Stimulated activated effector memory CD8-positive, alpha-beta T cell treated with anti-CD3 and anti-CD28 coated beads, Interleukin-12 subunit alpha, Interleukin-12 subunit beta, amount 100 ng/mL, for 72 hours (primary cell): ENCODE data around the gene DCT.
"Not testable (repeated sequence)": the region's sequence is repeated elsewhere in the genome, so short reads cannot be mapped to it uniquely, and the experiment has no call there.

Source experiments
- ATAC-seq: fragments of 150-1000 bp; cut with Tn5 transposase; 2 replicates; pipeline ENCODE4 v1.10.0; 2021
- DNase-seq, 2 donors: peaks; one replicate each; pipeline ENCODE4 v3.0.0; 2021 to 2022; ENCODE audit warnings: low spot score in 2 of 2
- H3K27ac Mint-ChIP-seq: one replicate; pipeline ENCODE4 v1.8.0; 2022; ENCODE audit warnings: mild to moderate bottlenecking, mixed read lengths
- H3K36me3 Mint-ChIP-seq: one replicate; pipeline ENCODE4 v1.8.0; 2022; ENCODE audit warnings: mild to moderate bottlenecking, mixed read lengths
- H3K4me1 Mint-ChIP-seq: one replicate; pipeline ENCODE4 v1.8.0; 2022; ENCODE audit warnings: mixed read lengths
- H3K4me3 Mint-ChIP-seq: one replicate; pipeline ENCODE4 v1.8.0; 2022; ENCODE audit warnings: mild to moderate bottlenecking, mixed read lengths
- H3K9me3 Mint-ChIP-seq: one replicate; pipeline ENCODE4 v1.8.0; 2022; ENCODE audit warnings: mixed read lengths

Gene DCT

GRCh38 chr13:94479616-94480015 lies at the start of gene DCT:
DCT (minus strand) TSS chr13:94479682; CDS start chr13:94479255, 427 bp downstream.
- Mint-ChIP-seq H3K4me1 (no peaks in the 10 kb centered on the region), H3K9me3 (peaks cover 2% of the 10 kb centered on the region), H3K4me3 (no peak within 1 kb of the TSS), H3K27ac (no peak within 1 kb of the TSS), H3K36me3 (no peaks in the 10 kb centered on the region)
- DNase-seq = no peak
- no peak for ATAC-seq

GRCh38 chr13:94526956-94527355 lies 47.5 kb upstream of the DCT start:
- not testable (repeated sequence) for H3K4me3 Mint-ChIP-seq, H3K4me1 Mint-ChIP-seq, H3K36me3 Mint-ChIP-seq, DNase-seq, H3K9me3 Mint-ChIP-seq, H3K27ac Mint-ChIP-seq, ATAC-seq

- no peak for ATAC-seq
- H3K27ac Mint-ChIP-seq = no peak overlapping the region
- H3K9me3 Mint-ChIP-seq = peaks cover 3% of the 10 kb centered on the region
- H3K4me1 Mint-ChIP-seq = no peaks in the 10 kb centered on the region
- DNase-seq = no peak
- no peaks in the 10 kb centered on the region for H3K36me3 Mint-ChIP-seq
- H3K4me3 Mint-ChIP-seq = no peak overlapping the region
Measured at GRCh38 chr13:94525781-94526180, 46.3 kb upstream of the DCT start.

- H3K4me1 Mint-ChIP-seq = no peaks in the 10 kb centered on the region
- no peaks in the 10 kb centered on the region for H3K36me3 Mint-ChIP-seq
- H3K9me3 Mint-ChIP-seq = peaks cover 3% of the 10 kb centered on the region
- H3K4me3 Mint-ChIP-seq = no peak overlapping the region
- no peak for DNase-seq
- no peak for ATAC-seq
- H3K27ac Mint-ChIP-seq = no peak overlapping the region
Measured at GRCh38 chr13:94524407-94524806, 44.9 kb upstream of the DCT start.

- H3K4me3 Mint-ChIP-seq = no peak overlapping the region
- H3K27ac Mint-ChIP-seq = no peak overlapping the region
- no peak for DNase-seq
- no peaks in the 10 kb centered on the region for H3K4me1 Mint-ChIP-seq
- no peaks in the 10 kb centered on the region for H3K9me3 Mint-ChIP-seq
- H3K36me3 Mint-ChIP-seq = no peaks in the 10 kb centered on the region
- no peak for ATAC-seq
Measured at GRCh38 chr13:94520001-94520400, 40.5 kb upstream of the DCT start.

GRCh38 chr13:94516456-94516855 lies 37.0 kb upstream of the DCT start:
- no peaks in the 10 kb centered on the region for H3K36me3 Mint-ChIP-seq
- no peaks in the 10 kb centered on the region for H3K4me1 Mint-ChIP-seq
- H3K4me3 Mint-ChIP-seq = no peak overlapping the region
- DNase-seq (no peak), ATAC-seq (no peak)
- H3K27ac Mint-ChIP-seq = no peak overlapping the region
- no peaks in the 10 kb centered on the region for H3K9me3 Mint-ChIP-seq

GRCh38 chr13:94515911-94516310 lies 36.4 kb upstream of the DCT start:
- DNase-seq (no peak), ATAC-seq (no peak)
- no peaks in the 10 kb centered on the region for H3K4me1 Mint-ChIP-seq
- H3K9me3 Mint-ChIP-seq = peaks cover under 1% of the 10 kb centered on the region
- H3K27ac Mint-ChIP-seq = no peak overlapping the region
- no peaks in the 10 kb centered on the region for H3K36me3 Mint-ChIP-seq
- H3K4me3 Mint-ChIP-seq = no peak overlapping the region

GRCh38 chr13:94515374-94515773 lies 35.9 kb upstream of the DCT start:
- H3K4me3 Mint-ChIP-seq = no peak overlapping the region
- H3K9me3 Mint-ChIP-seq = peaks cover 2% of the 10 kb centered on the region
- H3K27ac Mint-ChIP-seq = no peak overlapping the region
- ATAC-seq = no peak
- H3K36me3 Mint-ChIP-seq = no peaks in the 10 kb centered on the region
- H3K4me1 Mint-ChIP-seq = no peaks in the 10 kb centered on the region
- no peak for DNase-seq

GRCh38 chr13:94513026-94513425 lies 33.5 kb upstream of the DCT start:
- Mint-ChIP-seq H3K27ac (no peak overlapping the region), H3K9me3 (peaks cover 2% of the 10 kb centered on the region), H3K36me3 (no peaks in the 10 kb centered on the region), H3K4me3 (no peak overlapping the region), H3K4me1 (peaks cover 6% of the 10 kb centered on the region)
- ATAC-seq (no peak), DNase-seq (no peak)

- ATAC-seq (no peak), DNase-seq (no peak)
- Mint-ChIP-seq H3K36me3 (no peaks in the 10 kb centered on the region), H3K4me3 (no peak overlapping the region), H3K9me3 (peaks cover under 1% of the 10 kb centered on the region), H3K4me1 (peaks cover 6% of the 10 kb centered on the region), H3K27ac (no peak overlapping the region)
Measured at GRCh38 chr13:94505730-94506129, 26.2 kb upstream of the DCT start.

- no peak for DNase-seq
- H3K4me3 Mint-ChIP-seq = no peak overlapping the region
- H3K9me3 Mint-ChIP-seq = no peaks in the 10 kb centered on the region
- no peaks in the 10 kb centered on the region for H3K36me3 Mint-ChIP-seq
- H3K4me1 Mint-ChIP-seq = peaks cover 6% of the 10 kb centered on the region
- ATAC-seq = no peak
- no peak overlapping the region for H3K27ac Mint-ChIP-seq
Measured at GRCh38 chr13:94503851-94504250, 24.4 kb upstream of the DCT start.

GRCh38 chr13:94498831-94499230 lies 19.3 kb upstream of the DCT start:
- ATAC-seq, H3K4me3 Mint-ChIP-seq, H3K36me3 Mint-ChIP-seq, H3K9me3 Mint-ChIP-seq, DNase-seq, H3K27ac Mint-ChIP-seq, H3K4me1 Mint-ChIP-seq: not testable (repeated sequence)

- ATAC-seq = no peak
- H3K9me3 Mint-ChIP-seq = no peaks in the 10 kb centered on the region
- no peaks in the 10 kb centered on the region for H3K4me1 Mint-ChIP-seq
- no peak overlapping the region for H3K27ac Mint-ChIP-seq
- no peak for DNase-seq
- no peak overlapping the region for H3K4me3 Mint-ChIP-seq
- no peaks in the 10 kb centered on the region for H3K36me3 Mint-ChIP-seq
Measured at GRCh38 chr13:94495806-94496205, 16.3 kb upstream of the DCT start.

- no peak for ATAC-seq
- H3K4me3 Mint-ChIP-seq = no peak overlapping the region
- no peaks in the 10 kb centered on the region for H3K4me1 Mint-ChIP-seq
- H3K9me3 Mint-ChIP-seq = no peaks in the 10 kb centered on the region
- no peak overlapping the region for H3K27ac Mint-ChIP-seq
- H3K36me3 Mint-ChIP-seq = no peaks in the 10 kb centered on the region
- DNase-seq = no peak
Measured at GRCh38 chr13:94494026-94494425, 14.5 kb upstream of the DCT start.

GRCh38 chr13:94487043-94487442 lies 7.6 kb upstream of the DCT start:
- no peaks in the 10 kb centered on the region for H3K4me1 Mint-ChIP-seq
- ATAC-seq (no peak), DNase-seq (no peak)
- H3K9me3 Mint-ChIP-seq = no peaks in the 10 kb centered on the region
- no peaks in the 10 kb centered on the region for H3K36me3 Mint-ChIP-seq
- no peak overlapping the region for H3K27ac Mint-ChIP-seq
- H3K4me3 Mint-ChIP-seq = no peak overlapping the region

GRCh38 chr13:94483970-94484369 lies 4.5 kb upstream of the DCT start:
- Mint-ChIP-seq H3K4me3 (no peak overlapping the region), H3K9me3 (no peaks in the 10 kb centered on the region), H3K4me1 (no peaks in the 10 kb centered on the region), H3K27ac (no peak overlapping the region), H3K36me3 (no peaks in the 10 kb centered on the region)
- ATAC-seq (no peak), DNase-seq (no peak)

GRCh38 chr13:94481941-94482340 lies 2.5 kb upstream of the DCT start:
- Mint-ChIP-seq H3K36me3 (no peaks in the 10 kb centered on the region), H3K4me1 (no peaks in the 10 kb centered on the region), H3K4me3 (no peak overlapping the region), H3K9me3 (no peaks in the 10 kb centered on the region), H3K27ac (no peak overlapping the region)
- no peak for ATAC-seq
- DNase-seq = no peak
